ENCODE measurements around the gene DTNBP1.
"Not testable (repeated sequence)": the region's sequence is repeated elsewhere in the genome, so short reads cannot be mapped to it uniquely, and the experiment has no call there.

Gene DTNBP1

GRCh38 chr6:15666896-15667295 is 4.1 kb upstream of the DTNBP1 start:
- not testable (repeated sequence) for DNase-seq

- no peak for DNase-seq
Measured at GRCh38 chr6:15665237-15665636, 2.4 kb upstream of the DTNBP1 start.

- no peak for DNase-seq
Measured at GRCh38 chr6:15663130-15663871, 473 bp upstream of the DTNBP1 start.

DNA sequence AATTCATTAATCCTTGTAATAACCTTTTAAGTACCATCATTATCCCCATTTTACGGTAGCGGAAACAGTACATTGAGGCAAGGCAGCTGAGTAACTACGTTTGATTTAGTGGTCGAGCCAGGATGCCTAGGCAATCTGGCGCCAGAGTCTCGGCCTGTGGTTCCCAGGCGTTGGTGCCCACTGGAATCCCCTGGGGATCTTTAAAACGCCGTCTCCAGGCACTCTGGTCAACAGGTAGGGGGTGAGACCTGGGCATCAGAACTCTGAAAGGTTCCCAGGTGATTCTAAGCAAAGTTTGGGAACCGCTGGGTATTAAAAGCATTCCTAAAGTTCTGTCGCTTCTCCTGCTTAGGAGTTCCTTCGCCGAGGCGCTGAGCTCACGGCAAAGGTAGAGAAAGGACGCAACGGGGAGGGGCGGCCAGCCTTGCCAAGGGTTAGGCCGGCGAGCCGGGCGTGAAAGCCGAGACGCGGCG is 939 bp downstream of the DTNBP1 start:
- DNase-seq = no peak

- DNase-seq = no peak
Measured at GRCh38 chr6:15659181-15659580, 3.6 kb downstream of the DTNBP1 start.

- no peak for DNase-seq
Measured at GRCh38 chr6:15658181-15658744, 4.6 kb downstream of the DTNBP1 start.

DNA sequence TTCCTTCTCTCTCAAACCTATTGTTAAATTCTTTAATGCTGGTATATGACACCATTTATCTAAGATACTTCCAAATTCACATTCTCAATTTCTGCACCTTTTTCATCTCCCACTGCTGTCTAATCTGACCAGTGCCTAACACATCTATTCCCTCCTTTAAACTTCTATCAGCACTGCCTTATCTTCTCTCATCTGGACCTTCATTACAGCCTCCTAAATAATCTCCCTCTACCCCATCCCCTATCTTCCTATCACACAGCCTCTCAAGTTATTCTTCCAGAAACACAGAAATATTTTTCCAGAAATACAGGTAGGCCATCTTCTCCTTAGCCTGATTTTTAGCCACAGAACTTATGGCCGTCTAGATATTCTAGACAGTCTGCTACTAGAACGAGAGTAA is 5.5 kb downstream of the DTNBP1 start:
- DNase-seq = no peak

DNA sequence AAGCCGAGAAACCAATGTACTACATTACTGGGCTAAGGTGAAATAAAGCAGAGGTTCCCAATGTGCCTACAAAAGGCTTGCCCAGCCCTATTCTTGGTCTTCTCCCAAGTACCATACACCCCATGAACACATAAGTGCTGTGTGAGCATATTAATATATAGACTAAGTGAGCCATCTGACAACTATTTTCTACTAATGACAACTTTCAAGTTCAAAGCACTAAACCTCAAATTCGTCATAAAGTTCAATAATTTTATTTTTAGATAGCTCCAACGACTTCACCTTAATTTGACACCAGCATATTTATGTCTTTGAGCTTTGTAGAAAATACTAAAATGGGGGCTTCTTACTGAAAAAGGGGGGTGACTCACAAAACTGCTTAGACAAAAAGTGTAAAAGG is 6.7 kb downstream of the DTNBP1 start:
- no peak for DNase-seq

DNA sequence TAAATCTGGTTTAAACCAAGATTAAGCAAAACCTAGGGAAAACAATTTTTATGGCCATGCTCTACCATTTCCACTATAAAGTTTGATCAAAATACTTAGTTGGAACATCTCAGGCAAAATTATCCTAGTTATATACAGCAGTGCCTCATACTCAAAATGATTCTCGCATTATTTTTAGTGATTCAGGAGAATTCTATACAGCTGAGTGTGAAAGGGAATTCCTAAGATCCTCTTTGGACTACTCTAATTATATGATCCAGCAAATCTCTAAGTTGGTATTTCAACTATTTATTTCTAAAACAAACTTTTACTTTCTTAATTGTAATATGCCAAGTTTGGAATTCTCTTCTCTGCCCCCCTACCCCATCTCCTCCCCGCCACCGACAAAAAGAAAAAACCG is 8.6 kb downstream of the DTNBP1 start:
- no peak for DNase-seq

DNA sequence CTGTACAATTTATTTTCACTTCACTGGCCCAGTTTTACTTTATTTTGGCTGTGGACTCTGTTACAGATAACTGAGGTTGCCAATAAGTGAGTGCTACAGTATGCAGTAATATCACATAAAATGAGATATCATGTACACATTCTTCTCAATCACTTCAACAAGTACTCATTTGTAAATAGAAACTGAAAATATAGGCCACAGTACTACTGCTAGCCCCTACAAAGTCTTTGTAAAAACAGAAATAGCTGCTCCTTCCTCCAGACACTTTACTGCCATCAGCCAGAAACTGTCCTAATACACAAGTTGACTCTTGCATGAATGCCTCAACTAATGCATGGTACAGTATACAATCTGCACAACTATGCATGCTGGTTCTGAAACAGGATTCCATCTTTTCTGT is 9.2 kb downstream of the DTNBP1 start:
- DNase-seq = no peak

DNA sequence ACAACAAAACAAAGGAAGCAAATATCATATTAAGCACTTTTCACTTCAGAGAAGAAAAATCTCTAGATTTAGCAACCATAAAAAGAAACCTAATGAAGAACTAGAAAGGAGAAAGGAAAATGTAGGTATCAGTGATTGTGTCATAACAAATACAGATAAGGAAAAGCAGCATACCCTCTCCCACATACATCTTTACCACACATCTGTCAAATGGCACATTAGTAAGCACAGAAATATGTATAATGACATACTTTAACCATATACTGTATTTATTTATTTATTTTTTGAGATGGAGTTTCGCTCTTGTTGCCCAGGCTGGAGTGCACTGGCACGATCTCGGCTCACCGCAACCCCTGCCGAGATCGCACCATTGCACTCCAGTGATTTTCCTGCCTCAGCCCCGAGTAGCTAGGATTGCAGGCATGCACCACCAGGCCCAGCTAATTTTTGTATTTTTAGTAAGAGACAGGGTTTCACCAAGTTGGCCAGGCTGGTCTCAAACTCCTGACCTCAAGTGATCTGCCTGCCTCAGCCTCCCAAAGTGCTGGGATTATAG is 12.7 kb downstream of the DTNBP1 start:
- DNase-seq = not testable (repeated sequence)

GRCh38 chr6:15644904-15645303 is 17.9 kb downstream of the DTNBP1 start:
- no peak for DNase-seq

DNA sequence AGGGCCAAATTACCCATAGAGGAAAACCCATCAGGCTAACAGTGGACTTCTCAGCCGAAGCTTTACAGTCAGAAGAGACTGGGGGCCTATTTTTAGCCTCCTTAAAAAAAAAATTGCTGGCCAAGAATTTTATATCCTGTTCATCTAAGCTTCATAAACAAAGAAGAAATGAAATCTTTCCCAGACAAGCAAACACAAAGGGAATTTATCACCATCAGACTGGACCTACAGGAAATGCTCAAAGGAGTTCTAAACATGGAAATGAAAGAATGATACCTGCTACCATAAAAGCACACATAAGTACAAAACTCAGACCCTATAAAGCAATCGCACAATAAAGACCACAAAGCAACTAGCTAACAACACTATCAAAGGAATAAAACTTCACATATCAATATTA is 19.3 kb downstream of the DTNBP1 start:
- DNase-seq = no peak

GRCh38 chr6:15642276-15642675 is 20.6 kb downstream of the DTNBP1 start:
- no peak for DNase-seq

- DNase-seq = no peak
Measured at GRCh38 chr6:15638373-15638772, 24.5 kb downstream of the DTNBP1 start.

DNA sequence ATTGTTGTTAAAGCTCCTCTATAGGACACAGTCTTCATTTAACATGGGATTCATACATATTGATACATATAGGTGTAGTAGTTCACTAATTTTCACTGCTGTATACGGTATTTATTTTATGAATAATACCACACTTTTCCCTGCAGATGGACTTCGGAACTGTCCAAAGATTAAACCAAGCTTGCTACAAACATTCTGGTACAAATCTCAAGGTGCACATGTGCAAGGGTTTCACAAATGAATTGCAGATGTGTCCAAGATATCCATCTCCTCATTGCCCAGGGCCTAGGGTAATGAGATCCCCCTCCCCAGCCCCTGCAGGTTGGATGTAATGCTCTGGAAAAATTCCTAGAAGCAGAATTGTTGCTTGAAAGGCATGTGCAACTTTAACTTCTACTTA is 31.4 kb downstream of the DTNBP1 start:
- no peak for DNase-seq

GRCh38 chr6:15630202-15630601 is 32.6 kb downstream of the DTNBP1 start:
- DNase-seq = no peak

- no peak for DNase-seq
Measured at GRCh38 chr6:15629487-15629886, 33.3 kb downstream of the DTNBP1 start.

- no peak for DNase-seq
Measured at GRCh38 chr6:15628499-15629131, 34.2 kb downstream of the DTNBP1 start.

DNA sequence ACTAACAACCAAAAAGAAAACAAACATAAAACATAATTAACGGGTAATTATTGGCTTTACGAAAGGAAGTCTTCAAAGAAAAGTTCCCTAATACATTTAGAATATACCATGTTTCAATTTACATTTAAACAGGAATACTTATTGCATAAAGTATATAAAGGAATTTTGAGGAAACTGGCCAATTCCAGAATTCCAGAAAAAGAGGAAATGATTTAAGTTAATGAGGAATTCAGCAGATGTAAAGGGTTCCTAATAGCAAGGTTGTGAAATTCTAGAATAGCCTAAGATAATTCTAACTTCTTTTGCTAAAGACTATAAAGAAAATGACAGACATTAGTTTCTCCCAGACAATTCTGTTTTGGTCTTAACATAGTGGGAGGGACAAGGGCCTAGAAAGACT is 35.0 kb downstream of the DTNBP1 start:
- DNase-seq = no peak

DNA sequence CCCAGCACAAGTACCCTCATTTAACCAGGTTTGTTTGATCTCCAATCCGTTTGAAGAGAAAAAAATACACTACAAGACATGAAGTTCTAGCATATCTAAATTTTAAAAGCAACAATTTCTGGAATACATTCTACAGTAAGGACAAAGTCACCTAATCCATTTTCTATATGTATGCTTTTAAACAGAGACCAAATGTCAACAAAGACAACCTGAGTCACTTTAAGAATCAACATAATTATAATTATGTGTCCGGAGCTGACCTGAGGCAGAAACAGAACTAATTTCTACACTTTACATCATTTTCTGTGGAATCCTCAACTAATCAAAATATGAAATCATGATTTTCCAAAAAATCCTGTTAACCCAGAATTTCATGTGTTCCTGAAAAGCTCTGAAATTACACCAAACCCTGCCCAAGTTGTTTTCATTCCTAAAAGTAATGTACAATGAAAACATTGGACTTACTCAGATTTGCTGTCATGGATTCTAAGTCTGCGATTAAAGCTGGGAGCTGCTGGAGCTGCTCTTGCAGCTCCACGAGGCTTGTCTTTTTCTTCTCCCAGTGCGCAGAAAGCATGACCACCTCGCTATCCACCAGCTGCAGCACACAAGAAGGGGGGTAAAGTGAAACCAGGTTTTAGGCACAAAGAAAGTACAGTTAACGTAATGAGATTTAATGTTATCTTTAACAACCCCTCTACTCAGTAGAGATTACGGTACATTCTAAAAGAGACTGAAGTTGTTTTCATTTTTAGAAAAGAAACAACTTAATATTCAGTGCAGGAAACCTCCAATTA is 35.8 kb downstream of the DTNBP1 start:
- no peak for DNase-seq

- no peak for DNase-seq
Measured at GRCh38 chr6:15626160-15626559, 36.7 kb downstream of the DTNBP1 start.
